ENCODE results near the gene CHD5. TPM values are rescaled to one million over a fixed set of nuclear protein-coding genes. Genes with fewer than 3 reads are reported as not detected.

The CHD5 gene
- polyA plus RNA-seq, 2 of the 4 experiments (the other 2 are of a cell fraction): 0.21 to 0.66 TPM

DNA sequence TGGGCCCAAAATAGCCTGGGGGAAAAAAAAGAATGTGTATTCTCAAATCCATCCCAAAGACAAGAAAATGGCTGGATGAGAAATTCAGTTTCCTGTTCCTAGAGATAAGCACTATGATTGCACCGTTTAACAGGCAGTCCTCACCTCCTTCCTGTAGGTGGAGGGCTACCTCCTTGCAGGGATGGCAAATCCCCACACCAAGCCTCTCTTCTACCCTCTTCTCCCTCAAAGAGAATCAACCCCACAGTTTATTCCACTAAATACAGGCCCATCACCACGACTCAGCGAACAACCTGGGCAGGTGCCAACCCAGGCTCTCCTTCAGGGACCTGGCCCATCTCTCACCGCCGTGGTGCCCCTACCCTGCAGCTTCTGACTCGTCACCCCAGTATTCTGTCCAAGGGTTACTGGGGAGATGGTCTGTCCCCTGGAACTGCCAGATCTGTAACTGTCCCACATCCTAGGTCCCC, 3.4 kb upstream of the CHD5 start:
- TF ChIP-seq, protein P1, sequence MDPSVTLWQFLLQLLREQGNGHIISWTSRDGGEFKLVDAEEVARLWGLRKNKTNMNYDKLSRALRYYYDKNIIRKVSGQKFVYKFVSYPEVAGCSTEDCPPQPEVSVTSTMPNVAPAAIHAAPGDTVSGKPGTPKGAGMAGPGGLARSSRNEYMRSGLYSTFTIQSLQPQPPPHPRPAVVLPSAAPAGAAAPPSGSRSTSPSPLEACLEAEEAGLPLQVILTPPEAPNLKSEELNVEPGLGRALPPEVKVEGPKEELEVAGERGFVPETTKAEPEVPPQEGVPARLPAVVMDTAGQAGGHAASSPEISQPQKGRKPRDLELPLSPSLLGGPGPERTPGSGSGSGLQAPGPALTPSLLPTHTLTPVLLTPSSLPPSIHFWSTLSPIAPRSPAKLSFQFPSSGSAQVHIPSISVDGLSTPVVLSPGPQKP (IDR thresholded peaks at IDR 0.05; ENCODE audit: low read depth, low read length): no peak
- TF ChIP-seq JUNB (IDR thresholded peaks at IDR 0.05): no peak
- H3K4me3 ChIP-seq: no peak overlapping the region
- no peak overlapping the region for H3K27ac ChIP-seq
- H3K4me1 ChIP-seq: peaks cover 15% of the 10 kb centered on the region
- no peaks in the 10 kb centered on the region for H3K9me3 ChIP-seq
- ChIA-PET POLR2A (no interaction called here), CTCF (interaction anchor here (1.0 to 1.6 kb wide), 4 partner anchors 14 to 62 kb away, joined by 3 to 6 read pairs (median 5); partner anchors contain the start of gene RNF207)
- FAIRE-seq: no peak
- 0 out of 3 replicates have a peak overlapping the region, but pooled peaks have one; percentile 25 for H3K4me2 ChIP-seq
- DNase-seq (ENCODE audit: low read depth in 1 of 2, low spot score in 1 of 2): peak in 1 of 2 experiments; percentile 52
- WGBS (ENCODE audit: missing lambda C conversion rate): 44% methylated on average over 6 of the region's 6 CpGs
- ATAC-seq: peak; percentile 59 to 76; a peak in 5 of 6 replicates

DNA sequence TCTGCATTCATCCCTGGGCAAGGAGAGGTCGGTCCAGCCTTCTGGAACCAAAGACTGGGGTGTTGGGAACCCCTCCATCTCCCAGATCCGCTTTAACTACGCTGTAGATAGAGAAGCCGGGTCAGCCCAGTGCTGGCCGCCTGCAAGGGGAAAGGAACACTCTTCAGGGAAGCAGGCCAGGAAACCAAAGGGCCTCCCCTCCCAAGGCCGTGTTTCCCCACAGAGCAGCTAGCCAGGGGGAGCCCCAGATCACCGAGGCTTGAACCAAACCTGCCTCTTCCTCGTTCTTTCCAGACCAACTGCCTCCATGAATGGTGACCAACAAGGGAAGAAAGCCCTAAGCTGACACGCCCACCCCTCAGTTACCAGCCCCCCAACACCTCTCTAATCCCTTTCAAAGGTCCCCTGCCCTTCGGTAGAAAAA, 1.2 kb upstream of the CHD5 start:
- ChIA-PET POLR2A (no interaction called here), CTCF (interaction anchor here (0.8 to 1.2 kb wide), 2 partner anchors 10 to 239 kb away, joined by 3 read pairs; partner anchors contain the start of gene HES2)
- no peak for FAIRE-seq
- H3K4me2 ChIP-seq: no peak overlapping the region
- no peak overlapping the region for H3K4me3 ChIP-seq
- no peaks in the 10 kb centered on the region for H3K9me3 ChIP-seq
- peaks cover 15% of the 10 kb centered on the region for H3K4me1 ChIP-seq
- H3K27ac ChIP-seq: no peak overlapping the region
- peak in 1 of 2 experiments; percentile 30; a peak in 2 of 6 replicates for ATAC-seq
- no peak for DNase-seq (ENCODE audit: low read depth in 1 of 2, low spot score in 1 of 2)
- TF ChIP-seq, protein P2, sequence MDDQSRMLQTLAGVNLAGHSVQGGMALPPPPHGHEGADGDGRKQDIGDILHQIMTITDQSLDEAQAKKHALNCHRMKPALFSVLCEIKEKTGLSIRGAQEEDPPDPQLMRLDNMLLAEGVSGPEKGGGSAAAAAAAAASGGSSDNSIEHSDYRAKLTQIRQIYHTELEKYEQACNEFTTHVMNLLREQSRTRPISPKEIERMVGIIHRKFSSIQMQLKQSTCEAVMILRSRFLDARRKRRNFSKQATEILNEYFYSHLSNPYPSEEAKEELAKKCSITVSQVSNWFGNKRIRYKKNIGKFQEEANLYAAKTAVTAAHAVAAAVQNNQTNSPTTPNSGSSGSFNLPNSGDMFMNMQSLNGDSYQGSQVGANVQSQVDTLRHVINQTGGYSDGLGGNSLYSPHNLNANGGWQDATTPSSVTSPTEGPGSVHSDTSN (IDR thresholded peaks at IDR 0.05): no peak
- TF ChIP-seq ESRRA (IDR thresholded peaks at IDR 0.05; ENCODE audit: borderline replicate concordance, low read length) (no peak), NFE2L2 (conservative IDR thresholded peaks at IDR 0.05; ENCODE audit: low read length) (no peak), RARB (CRISPR knock-in tag; IDR thresholded peaks at IDR 0.05) (no peak), CHD4 (IDR thresholded peaks at IDR 0.05; ENCODE audit: borderline replicate concordance) (no peak), MYC (IDR thresholded peaks at IDR 0.05; ENCODE audit: borderline replicate concordance, low read length) (no peak), FOSL2 (IDR thresholded peaks at IDR 0.05) (no peak), FOSL2 (CRISPR knock-in tag; IDR thresholded peaks at IDR 0.05) (no peak), EP300 (IDR thresholded peaks at IDR 0.05) (no peak), POLR2A (IDR thresholded peaks at IDR 0.05; ENCODE audit: low read length) (no peak), MAZ (IDR thresholded peaks at IDR 0.05; ENCODE audit: borderline replicate concordance, low read depth, low read length) (no peak), CEBPB (IDR thresholded peaks at IDR 0.05) (no peak), CBX2 (IDR thresholded peaks at IDR 0.05; ENCODE audit: borderline replicate concordance, low read depth) (no peak), RFX5 (IDR thresholded peaks at IDR 0.05) (no peak), HDAC2 (IDR thresholded peaks at IDR 0.05) (no peak)
- TF ChIP-seq, protein P3, sequence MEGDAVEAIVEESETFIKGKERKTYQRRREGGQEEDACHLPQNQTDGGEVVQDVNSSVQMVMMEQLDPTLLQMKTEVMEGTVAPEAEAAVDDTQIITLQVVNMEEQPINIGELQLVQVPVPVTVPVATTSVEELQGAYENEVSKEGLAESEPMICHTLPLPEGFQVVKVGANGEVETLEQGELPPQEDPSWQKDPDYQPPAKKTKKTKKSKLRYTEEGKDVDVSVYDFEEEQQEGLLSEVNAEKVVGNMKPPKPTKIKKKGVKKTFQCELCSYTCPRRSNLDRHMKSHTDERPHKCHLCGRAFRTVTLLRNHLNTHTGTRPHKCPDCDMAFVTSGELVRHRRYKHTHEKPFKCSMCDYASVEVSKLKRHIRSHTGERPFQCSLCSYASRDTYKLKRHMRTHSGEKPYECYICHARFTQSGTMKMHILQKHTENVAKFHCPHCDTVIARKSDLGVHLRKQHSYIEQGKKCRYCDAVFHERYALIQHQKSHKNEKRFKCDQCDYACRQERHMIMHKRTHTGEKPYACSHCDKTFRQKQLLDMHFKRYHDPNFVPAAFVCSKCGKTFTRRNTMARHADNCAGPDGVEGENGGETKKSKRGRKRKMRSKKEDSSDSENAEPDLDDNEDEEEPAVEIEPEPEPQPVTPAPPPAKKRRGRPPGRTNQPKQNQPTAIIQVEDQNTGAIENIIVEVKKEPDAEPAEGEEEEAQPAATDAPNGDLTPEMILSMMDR (IDR thresholded peaks at IDR 0.05): no peak
- 43% methylated on average over 10 of the region's 10 CpGs for WGBS (ENCODE audit: missing lambda C conversion rate)

DNA sequence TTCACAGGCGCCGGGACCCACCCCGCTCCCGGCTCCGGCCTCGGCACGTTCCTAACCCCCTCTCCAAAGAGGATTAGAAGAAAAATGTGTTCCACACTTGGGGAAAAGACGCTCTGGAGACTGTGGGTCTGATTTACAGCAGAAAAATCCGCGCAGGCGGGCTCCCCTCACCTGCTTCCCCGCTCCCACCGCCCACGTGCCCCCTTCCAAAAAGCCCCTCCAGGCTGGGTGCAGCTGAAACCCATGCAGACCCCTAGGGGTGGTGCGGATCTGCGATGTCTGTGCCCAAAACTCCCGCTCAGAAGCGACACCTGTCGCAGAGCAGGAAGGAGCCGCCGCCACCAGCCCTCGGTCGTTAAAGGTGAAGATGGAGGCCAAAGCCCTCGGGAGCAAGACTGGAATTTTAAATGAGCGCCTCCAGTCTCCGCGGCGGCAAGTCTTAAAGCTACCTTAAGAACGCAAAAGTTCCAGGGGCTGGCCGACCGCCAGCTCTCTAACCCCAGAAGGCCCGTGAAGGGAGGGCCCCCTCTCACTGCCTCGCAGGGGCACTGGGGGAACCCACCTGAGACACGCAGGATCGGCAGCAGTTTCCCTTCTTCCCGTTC, 688 bp upstream of the CHD5 start:
- no peak overlapping the region; the same call in 1 of the 3 replicates for H3K4me3 ChIP-seq
- ChIA-PET POLR2A (no interaction called here), CTCF (interaction anchor here (0.8 kb wide), 1 partner anchor 9 kb away, joined by 3 read pairs; no protein-coding TSS in a partner anchor)
- WGBS (ENCODE audit: missing lambda C conversion rate): 76% methylated on average over 35 of the region's 36 CpGs
- H3K4me1 ChIP-seq: peaks cover 15% of the 10 kb centered on the region
- ATAC-seq: no peak
- peak overlapping the region; percentile 83 for H3K4me2 ChIP-seq
- H3K9me3 ChIP-seq: no peaks in the 10 kb centered on the region
- FAIRE-seq: no peak
- no peak overlapping the region for H3K27ac ChIP-seq
- TF ChIP-seq, protein P4, sequence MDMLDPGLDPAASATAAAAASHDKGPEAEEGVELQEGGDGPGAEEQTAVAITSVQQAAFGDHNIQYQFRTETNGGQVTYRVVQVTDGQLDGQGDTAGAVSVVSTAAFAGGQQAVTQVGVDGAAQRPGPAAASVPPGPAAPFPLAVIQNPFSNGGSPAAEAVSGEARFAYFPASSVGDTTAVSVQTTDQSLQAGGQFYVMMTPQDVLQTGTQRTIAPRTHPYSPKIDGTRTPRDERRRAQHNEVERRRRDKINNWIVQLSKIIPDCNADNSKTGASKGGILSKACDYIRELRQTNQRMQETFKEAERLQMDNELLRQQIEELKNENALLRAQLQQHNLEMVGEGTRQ (IDR thresholded peaks at IDR 0.05): no peak
- TF ChIP-seq FOSB (CRISPR knock-in tag; IDR thresholded peaks at IDR 0.05) (no peak), NFE2L2 (conservative IDR thresholded peaks at IDR 0.05; ENCODE audit: low read length) (no peak), CBX2 (IDR thresholded peaks at IDR 0.05; ENCODE audit: borderline replicate concordance, low read depth) (no peak)
- no peak for DNase-seq (ENCODE audit: low read depth in 1 of 2, low spot score in 1 of 2)
